ENCODE measurements around the gene ZNF382. TPM values are rescaled to one million over a fixed set of nuclear protein-coding genes. Genes with fewer than 3 reads are reported as not detected.

ZNF382 gene
- total RNA-seq = 1 to 10 TPM; 3.2 to 8.1 (median 4.2) TPM
- total RNA-seq (2013) = 15.1 TPM

DNA sequence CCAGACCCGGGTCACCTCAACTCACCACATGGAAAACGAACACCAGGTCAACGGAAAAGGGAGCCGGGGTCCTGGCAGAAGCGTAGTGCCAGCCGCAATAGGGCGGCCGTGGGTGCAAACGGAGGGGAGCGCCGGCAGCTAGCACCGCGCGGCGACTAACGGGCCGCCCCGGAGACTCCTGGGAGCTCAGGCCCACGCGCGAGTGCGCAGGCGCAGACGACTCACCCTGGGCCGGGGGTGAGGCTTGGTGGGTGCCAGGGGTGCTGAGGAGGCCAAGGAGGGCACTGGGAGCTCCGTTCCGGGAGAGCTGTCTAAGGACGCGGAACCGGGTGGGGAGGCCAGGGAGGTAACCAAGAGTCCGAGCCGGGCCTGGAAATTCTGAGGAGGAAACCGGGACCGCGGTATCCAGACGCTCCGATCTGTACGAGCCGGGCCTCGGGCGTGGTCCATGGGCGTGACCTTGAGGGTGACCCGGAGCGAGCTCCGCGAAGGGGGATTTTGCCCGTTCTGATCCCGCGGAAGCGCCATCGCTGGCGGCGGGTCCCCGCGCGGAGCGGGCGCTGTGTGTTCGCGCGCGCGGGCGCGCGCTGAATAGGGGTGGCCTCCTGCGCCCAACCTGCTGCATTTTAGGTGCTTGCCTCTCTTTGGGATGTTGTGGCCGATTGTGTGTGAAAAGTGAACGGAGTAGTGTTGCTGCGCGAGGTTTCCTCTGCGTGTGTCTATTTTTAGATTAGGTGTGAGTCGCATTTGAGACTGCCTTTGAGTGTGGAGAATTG, at the start of gene ZNF382:
Gene ZNF382, plus strand, starts transcription at position 213 of the 776 bp plus-strand sequence. CDS start 4,602 bp downstream, outside the sequence.
- peak within 1 kb of the TSS; percentile 80 to 89 for H3K27ac Mint-ChIP-seq
- WGBS (ENCODE audit: insufficient coverage) = under 1% methylated on average over 73 of the region's 73 CpGs
- H3K9me3 Mint-ChIP-seq = peaks cover 0 to 4% of the 10 kb centered on the region in 2 donors
- H3K27ac ChIP-seq (ENCODE audit: low read length) = peak within 1 kb of the TSS; percentile 90
- peak within 1 kb of the TSS; percentile 81 for H3K4me3 Mint-ChIP-seq
- ATAC-seq = peak; percentile 51 to 81 (median 62)
- peaks cover 3% of the 10 kb centered on the region for H3K36me3 ChIP-seq (ENCODE audit: control insufficient read depth, insufficient read depth, low read length)
- TF ChIP-seq, protein P1, sequence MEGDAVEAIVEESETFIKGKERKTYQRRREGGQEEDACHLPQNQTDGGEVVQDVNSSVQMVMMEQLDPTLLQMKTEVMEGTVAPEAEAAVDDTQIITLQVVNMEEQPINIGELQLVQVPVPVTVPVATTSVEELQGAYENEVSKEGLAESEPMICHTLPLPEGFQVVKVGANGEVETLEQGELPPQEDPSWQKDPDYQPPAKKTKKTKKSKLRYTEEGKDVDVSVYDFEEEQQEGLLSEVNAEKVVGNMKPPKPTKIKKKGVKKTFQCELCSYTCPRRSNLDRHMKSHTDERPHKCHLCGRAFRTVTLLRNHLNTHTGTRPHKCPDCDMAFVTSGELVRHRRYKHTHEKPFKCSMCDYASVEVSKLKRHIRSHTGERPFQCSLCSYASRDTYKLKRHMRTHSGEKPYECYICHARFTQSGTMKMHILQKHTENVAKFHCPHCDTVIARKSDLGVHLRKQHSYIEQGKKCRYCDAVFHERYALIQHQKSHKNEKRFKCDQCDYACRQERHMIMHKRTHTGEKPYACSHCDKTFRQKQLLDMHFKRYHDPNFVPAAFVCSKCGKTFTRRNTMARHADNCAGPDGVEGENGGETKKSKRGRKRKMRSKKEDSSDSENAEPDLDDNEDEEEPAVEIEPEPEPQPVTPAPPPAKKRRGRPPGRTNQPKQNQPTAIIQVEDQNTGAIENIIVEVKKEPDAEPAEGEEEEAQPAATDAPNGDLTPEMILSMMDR (IDR thresholded peaks at IDR 0.05) = no peak
- peaks cover 20% of the 10 kb centered on the region for H3K4me1 ChIP-seq (ENCODE audit: control insufficient read depth, insufficient read depth, low read length)
- no peaks in the 10 kb centered on the region for H3K27me3 ChIP-seq (ENCODE audit: control insufficient read depth, insufficient read depth, low read length)
- H3K36me3 Mint-ChIP-seq = no peaks in the 10 kb centered on the region
- no peaks in the 10 kb centered on the region for H3K27me3 Mint-ChIP-seq (ENCODE audit: low read depth in 2 of 2)
- peak; percentile 75 to 92 for DNase-seq
- H3K4me3 ChIP-seq (ENCODE audit: low read length) = peak within 1 kb of the TSS; percentile 78
- no peaks in the 10 kb centered on the region for H3K9me3 ChIP-seq (ENCODE audit: control insufficient read depth, insufficient read depth, low read length)
- H3K4me1 Mint-ChIP-seq = peaks cover 20 to 28% of the 10 kb centered on the region in 2 donors
- intact Hi-C loops (cut with micrococcal nuclease) = loop anchor here (1.0 to 5.0 kb wide), 7 partner anchors 32 to 862 kb away; partner anchors contain the start of genes ZNF146, ZNF260, ZNF461 and ZNF529

DNA sequence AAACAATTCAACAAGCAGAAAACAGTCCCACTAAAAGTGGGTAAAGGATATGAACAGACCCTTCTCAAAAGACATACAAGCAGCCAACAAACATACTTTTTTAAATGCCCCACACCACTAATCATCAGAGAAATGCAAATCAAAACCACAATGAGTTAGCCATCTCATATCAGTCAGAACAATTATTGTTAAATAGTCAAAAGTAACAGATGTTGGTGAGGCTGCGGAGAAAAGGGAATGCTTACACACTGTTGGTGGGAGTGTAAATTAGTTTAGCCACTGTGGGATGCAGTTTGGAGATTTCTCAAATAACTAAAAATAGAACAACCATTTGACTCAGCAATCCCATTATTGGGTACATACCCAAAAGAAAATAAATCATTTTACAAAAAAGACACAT, 40.7 kb upstream of the ZNF382 start:
- H3K9me3 Mint-ChIP-seq = peaks cover 2 to 18% of the 10 kb centered on the region in 2 donors
- no peak overlapping the region for H3K27ac Mint-ChIP-seq
- peaks cover 35% of the 10 kb centered on the region for H3K9me3 ChIP-seq (ENCODE audit: control insufficient read depth, insufficient read depth, low read length)
- H3K4me3 ChIP-seq (ENCODE audit: low read length) = no peak overlapping the region
- no peak for DNase-seq
- WGBS (ENCODE audit: insufficient coverage) = 100% methylated on average over 1 of the region's 1 CpG
- H3K4me1 ChIP-seq (ENCODE audit: control insufficient read depth, insufficient read depth, low read length) = no peaks in the 10 kb centered on the region
- peaks cover 60% of the 10 kb centered on the region for H3K36me3 Mint-ChIP-seq
- no peaks in the 10 kb centered on the region for H3K27me3 ChIP-seq (ENCODE audit: control insufficient read depth, insufficient read depth, low read length)
- H3K4me3 Mint-ChIP-seq = no peak overlapping the region
- no peak overlapping the region for H3K27ac ChIP-seq (ENCODE audit: low read length)
- peaks cover 7 to 25% of the 10 kb centered on the region in 2 donors for H3K4me1 Mint-ChIP-seq
- H3K36me3 ChIP-seq (ENCODE audit: control insufficient read depth, insufficient read depth, low read length) = peaks cover 14% of the 10 kb centered on the region
- H3K27me3 Mint-ChIP-seq (ENCODE audit: low read depth in 2 of 2) = no peaks in the 10 kb centered on the region
- intact Hi-C loops (cut with micrococcal nuclease) = no loop called here
- TF ChIP-seq, protein P1 (IDR thresholded peaks at IDR 0.05) = no peak
- ATAC-seq = no peak

DNA sequence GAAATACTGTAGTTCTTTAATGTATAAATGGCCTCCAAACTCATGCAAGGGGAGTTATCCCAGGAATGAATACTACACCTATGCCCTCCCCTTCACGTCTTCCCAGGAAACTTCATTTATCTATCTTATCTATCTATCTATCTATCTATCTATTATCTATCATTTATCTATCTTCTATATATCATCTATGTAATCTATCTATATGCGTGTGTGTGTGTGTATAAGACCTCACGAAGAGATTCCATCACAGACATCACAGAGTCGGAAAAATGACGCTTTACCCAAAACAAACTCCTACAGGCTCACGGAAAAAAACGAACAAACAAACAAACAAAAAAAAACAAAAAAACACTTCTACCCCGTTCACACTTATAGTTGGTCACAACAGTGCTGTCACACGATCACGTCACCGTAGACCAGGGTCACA, 32.5 kb upstream of the ZNF382 start:
- peaks cover 36 to 41% of the 10 kb centered on the region in 2 donors for H3K4me1 Mint-ChIP-seq
- TF ChIP-seq, protein P1 (IDR thresholded peaks at IDR 0.05) = no peak
- H3K36me3 ChIP-seq (ENCODE audit: control insufficient read depth, insufficient read depth, low read length) = peaks cover 3% of the 10 kb centered on the region
- H3K27me3 ChIP-seq (ENCODE audit: control insufficient read depth, insufficient read depth, low read length) = no peaks in the 10 kb centered on the region
- H3K9me3 ChIP-seq (ENCODE audit: control insufficient read depth, insufficient read depth, low read length) = no peaks in the 10 kb centered on the region
- 1% methylated on average over 8 of the region's 11 CpGs for WGBS (ENCODE audit: insufficient coverage)
- H3K4me1 ChIP-seq (ENCODE audit: control insufficient read depth, insufficient read depth, low read length) = peaks cover 17% of the 10 kb centered on the region
- H3K36me3 Mint-ChIP-seq = peaks cover 7% of the 10 kb centered on the region
- H3K9me3 Mint-ChIP-seq = no peaks in the 10 kb centered on the region
- DNase-seq = peak in 1 of 2 donors; percentile 35
- ATAC-seq = no peak
- peak overlapping the region; percentile 89 for H3K4me3 Mint-ChIP-seq
- intact Hi-C loops (cut with micrococcal nuclease) = loop anchor here (1.0 kb wide), 4 partner anchors 33 to 94 kb away; partner anchors contain the start of genes ZNF260, ZNF382, ZNF461 and ZNF566
- H3K27ac ChIP-seq (ENCODE audit: low read length) = peak overlapping the region; percentile 86
- H3K27me3 Mint-ChIP-seq (ENCODE audit: low read depth in 2 of 2) = no peaks in the 10 kb centered on the region
- H3K27ac Mint-ChIP-seq = peak overlapping the region; percentile 91 to 100
- peak overlapping the region; percentile 83 for H3K4me3 ChIP-seq (ENCODE audit: low read length)

Measured in natural killer cell (primary cell).